Midbrain (tissue), 1 donor: ENCODE measurements around the gene MOB2.
A peak's percentile ranks its signal among the peaks of the same experiment; 100 is the strongest.

Source experiments
- DNase-seq: peaks from one replicate; lab custom pipeline; 2025; lab: John Stamatoyannopoulos, UW

MOB2 gene

GRCh38 chr11:1456176-1456575 lies 30.4 kb downstream of the MOB2 start:
- no peak for DNase-seq

GRCh38 chr11:1455763-1456060 lies 30.9 kb downstream of the MOB2 start:
- DNase-seq: no peak

- no peak for DNase-seq
Observed at GRCh38 chr11:1455032-1455762, 31.4 kb downstream of the MOB2 start.

- no peak for DNase-seq
Observed at GRCh38 chr11:1454576-1454975, 32.0 kb downstream of the MOB2 start.

GRCh38 chr11:1453611-1454034 lies 33.0 kb downstream of the MOB2 start:
- DNase-seq: no peak

GRCh38 chr11:1452744-1453143 lies 33.8 kb downstream of the MOB2 start:
- no peak for DNase-seq

GRCh38 chr11:1451781-1452470 lies 34.7 kb downstream of the MOB2 start:
- DNase-seq: no peak

- no peak for DNase-seq
Observed at GRCh38 chr11:1450949-1451710, 35.4 kb downstream of the MOB2 start.

GRCh38 chr11:1450344-1450875 lies 36.2 kb downstream of the MOB2 start:
- DNase-seq: no peak

- no peak for DNase-seq
Observed at GRCh38 chr11:1449490-1450243, 36.9 kb downstream of the MOB2 start.

- no peak for DNase-seq
Observed at GRCh38 chr11:1448882-1449281, 37.7 kb downstream of the MOB2 start.

GRCh38 chr11:1447845-1448825 lies 38.4 kb downstream of the MOB2 start:
- peak; percentile 58 for DNase-seq

- DNase-seq: no peak
Observed at GRCh38 chr11:1446623-1447022, 40.0 kb downstream of the MOB2 start.

GRCh38 chr11:1445741-1446445 lies 40.7 kb downstream of the MOB2 start:
- no peak for DNase-seq

GRCh38 chr11:1444823-1445422 lies 41.7 kb downstream of the MOB2 start:
- no peak for DNase-seq

- no peak for DNase-seq
Observed at GRCh38 chr11:1444321-1444720, 42.3 kb downstream of the MOB2 start.

- no peak for DNase-seq
Observed at GRCh38 chr11:1443737-1444136, 42.8 kb downstream of the MOB2 start.

GRCh38 chr11:1442807-1443366 lies 43.7 kb downstream of the MOB2 start:
- DNase-seq: no peak

- peak; percentile 8 for DNase-seq
Observed at GRCh38 chr11:1442163-1442562, 44.4 kb downstream of the MOB2 start.
